ENCODE results near the gene GASK1A.

Gene GASK1A

GRCh38 chr3:43014956-43015355 is 35.8 kb downstream of the GASK1A start:
- DNase-seq (ENCODE audit: low read depth), result no peak

- no peak for DNase-seq (ENCODE audit: low read depth)
Measured at GRCh38 chr3:43015572-43015971, 36.5 kb downstream of the GASK1A start.

DNA sequence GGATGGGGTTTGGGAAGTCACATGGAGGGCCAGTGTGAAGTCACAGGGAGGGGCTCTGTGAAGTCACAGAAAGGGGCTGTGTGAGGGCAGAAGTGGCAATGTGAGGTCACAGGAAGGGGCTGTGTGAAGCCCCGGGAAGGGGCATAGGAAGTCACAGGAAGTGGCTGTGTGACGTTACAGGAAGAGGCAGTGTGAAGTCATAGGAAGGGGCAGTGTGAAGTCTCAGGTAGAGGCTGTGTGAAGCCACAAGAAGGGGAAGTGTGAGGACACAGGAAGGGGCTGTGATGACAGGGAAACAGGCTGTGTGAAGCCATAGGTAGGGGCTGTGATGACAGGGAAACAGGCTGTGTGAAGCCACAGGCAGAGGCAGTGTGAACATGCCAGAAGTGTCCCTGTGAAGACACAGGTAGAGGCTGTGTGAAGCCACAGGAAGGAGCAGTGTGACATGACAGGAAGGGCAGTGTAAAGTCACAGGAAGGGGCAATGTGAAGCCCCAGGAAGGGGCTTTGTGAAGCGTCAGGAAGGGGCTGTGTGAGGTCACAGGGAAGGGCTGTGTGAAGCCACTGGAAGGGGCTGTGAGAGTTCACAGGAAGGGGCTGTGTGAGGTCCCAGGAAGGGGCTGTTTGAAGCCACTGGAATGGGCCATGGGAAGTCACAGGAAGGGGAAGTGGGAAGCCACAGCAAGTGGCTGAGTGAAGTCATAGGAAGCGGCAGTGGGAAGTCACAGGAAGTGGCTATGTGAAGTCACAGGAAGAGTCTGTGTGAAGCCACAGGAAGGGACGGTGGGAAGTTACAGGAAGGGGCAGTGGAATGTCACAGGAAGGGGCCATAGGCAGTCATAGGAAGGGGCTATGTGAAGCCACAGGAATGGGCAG is 37.1 kb downstream of the GASK1A start:
- DNase-seq (ENCODE audit: low read depth), result no peak

GRCh38 chr3:43017004-43017403 is 37.9 kb downstream of the GASK1A start:
- no peak for DNase-seq (ENCODE audit: low read depth)

DNA sequence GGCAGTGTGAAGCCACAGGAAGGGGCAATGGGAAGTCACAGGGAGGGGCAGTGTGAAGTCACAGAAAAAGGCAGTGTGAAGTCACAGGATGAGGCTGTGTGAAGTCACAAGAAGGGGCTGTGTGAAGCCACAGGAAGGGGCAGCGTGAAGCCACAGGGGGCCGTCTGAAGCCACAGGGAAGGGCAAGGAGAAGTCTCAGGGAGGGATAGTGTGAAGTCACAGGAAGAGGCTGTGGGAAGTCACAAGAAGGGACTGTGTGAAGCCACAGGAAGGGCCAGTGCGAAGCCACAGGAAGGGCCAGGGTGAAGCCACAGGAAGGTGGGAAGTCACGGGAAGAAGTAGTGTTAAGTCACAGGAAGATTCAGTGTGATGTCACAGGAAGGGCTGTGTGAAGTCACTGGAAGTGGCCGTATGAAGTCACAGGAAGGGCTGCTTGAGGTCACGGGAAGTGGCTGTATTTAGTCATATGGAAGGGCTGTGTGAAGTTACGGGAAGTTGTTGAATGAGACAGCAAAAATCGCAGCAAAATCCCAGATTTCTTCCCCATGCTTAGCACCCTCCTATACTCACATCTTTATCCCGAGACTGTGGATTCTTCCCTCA is 38.6 kb downstream of the GASK1A start:
- no peak for DNase-seq (ENCODE audit: low read depth)

DNA sequence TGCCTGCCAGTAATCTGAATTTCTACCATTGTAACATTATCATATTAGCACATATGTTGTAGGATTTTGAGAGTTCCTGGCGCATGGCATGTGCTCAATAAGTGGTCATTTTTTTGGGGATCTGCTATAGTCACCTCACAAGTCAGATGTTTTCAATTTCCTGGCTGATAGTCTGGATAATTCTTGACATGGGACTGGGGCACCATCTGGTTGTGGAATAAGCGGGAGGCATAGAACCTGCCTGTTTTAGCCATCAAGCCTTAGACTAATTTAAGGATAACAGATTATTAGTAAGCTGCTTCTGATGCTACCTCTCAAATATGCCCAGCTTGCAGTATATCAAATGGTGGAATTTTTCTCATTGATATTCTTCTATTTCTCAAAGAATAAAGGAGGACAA is 39.1 kb downstream of the GASK1A start:
- no peak for DNase-seq (ENCODE audit: low read depth)

- DNase-seq (ENCODE audit: low read depth), result no peak
Measured at GRCh38 chr3:43019006-43019809, 40.1 kb downstream of the GASK1A start.

- DNase-seq (ENCODE audit: low read depth), result no peak
Measured at GRCh38 chr3:43019826-43020225, 40.7 kb downstream of the GASK1A start.

DNA sequence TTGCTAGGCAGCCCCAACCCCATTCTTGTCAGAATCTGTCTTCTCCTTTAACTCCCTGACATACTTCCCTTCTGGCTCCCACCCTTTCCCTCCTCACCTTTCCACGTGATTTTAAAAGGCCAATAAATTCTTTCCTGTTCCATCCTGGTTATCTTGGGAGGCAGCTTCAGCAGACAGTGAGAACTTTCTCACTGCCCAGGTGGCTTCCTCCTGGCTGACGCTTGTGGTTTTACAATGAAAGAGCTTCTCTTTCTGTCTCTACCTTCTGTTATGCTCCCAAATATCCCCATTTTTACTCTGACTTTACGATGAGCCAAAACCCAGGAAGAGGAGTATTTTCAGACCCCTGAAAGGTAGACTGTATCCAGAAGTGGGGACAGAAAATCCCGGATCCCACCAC is 42.1 kb downstream of the GASK1A start:
- no peak for DNase-seq (ENCODE audit: low read depth)

GRCh38 chr3:43022121-43022520 is 43.0 kb downstream of the GASK1A start:
- DNase-seq (ENCODE audit: low read depth), result no peak

- DNase-seq (ENCODE audit: low read depth), result no peak
Measured at GRCh38 chr3:43023066-43023465, 44.0 kb downstream of the GASK1A start.

DNA sequence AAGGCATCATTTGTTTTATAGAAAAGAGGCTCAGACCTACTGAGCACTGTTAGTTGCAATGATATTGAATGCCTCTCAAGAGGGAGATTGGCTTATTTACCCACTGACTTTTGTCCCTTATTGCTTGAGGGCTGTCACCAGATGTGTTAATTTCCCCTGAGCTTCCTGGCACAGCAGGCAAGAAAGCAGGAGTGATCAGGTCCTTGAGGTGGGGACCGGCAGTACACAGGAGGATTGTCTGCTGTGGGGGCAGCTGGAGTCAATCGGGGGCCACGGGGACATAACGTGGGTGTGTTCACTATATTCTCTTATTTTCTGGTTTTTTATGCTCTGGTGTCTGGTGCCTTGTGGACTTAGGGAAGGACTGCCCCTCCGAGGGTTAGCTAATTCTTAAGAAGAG is 44.6 kb downstream of the GASK1A start:
- DNase-seq (ENCODE audit: low read depth), result no peak

GRCh38 chr3:43024181-43024885 is 45.2 kb downstream of the GASK1A start:
- no peak for DNase-seq (ENCODE audit: low read depth)

GRCh38 chr3:43025423-43025822 is 46.3 kb downstream of the GASK1A start:
- DNase-seq (ENCODE audit: low read depth), result no peak

DNA sequence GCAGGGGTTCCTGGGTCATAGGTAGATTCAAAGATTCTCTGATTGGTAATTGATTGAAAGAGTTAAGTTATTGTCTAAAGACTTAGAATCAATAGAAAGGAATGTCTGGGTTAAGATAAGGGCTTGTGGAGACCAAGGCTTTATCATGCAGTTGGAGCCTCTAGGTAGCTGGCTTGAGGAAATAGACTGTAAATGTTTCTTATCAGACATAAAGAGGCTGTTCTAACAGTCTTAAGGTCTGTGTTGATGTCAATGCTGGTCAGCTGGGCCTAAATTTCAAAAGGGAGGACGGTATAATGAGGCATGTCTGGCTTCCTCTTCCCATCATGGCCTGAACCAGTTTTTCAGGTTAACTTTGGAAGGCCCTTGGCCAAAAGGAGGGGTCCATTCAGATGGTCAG is 48.9 kb downstream of the GASK1A start:
- DNase-seq (ENCODE audit: low read depth), result no peak

GRCh38 chr3:43028678-43029490 is 49.8 kb downstream of the GASK1A start:
- DNase-seq (ENCODE audit: low read depth), result no peak

DNA sequence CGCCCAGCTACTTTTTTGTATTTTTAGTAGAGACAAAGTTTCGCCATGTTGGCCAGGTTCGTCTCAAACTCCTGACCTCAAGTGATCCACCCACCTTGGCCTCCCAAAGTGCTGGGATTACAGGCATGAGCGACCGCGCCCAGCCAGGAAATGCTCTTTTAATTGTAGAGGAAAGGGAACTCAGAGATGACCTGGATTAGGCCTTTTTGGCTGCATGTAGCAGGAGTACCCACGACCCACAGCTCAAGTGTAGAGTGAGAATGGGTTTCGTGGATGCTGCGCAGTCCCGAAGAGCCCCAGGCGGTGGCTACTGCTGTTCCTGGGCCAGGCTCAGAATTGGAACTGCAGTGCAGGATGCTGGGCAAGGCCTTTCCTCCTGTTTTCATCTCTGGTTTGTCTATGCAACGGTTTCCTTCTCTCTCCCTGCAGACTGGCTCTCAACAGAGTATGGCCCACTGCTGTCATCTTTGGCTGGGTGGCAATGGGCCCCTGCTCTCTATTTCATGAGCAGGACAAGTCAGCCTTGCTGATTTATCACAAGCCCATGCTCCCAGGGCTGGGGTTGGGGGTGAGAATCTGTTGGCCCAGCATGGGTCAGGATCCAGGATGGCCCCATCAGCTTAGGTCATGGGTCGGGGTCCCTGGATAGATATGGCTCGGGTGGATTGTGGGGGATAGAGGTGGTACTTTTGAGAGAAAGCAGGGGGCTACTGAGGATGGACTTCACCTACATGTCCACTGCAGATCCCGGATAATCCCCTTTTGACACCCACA is 51.2 kb downstream of the GASK1A start:
- DNase-seq (ENCODE audit: low read depth), result no peak

DNA sequence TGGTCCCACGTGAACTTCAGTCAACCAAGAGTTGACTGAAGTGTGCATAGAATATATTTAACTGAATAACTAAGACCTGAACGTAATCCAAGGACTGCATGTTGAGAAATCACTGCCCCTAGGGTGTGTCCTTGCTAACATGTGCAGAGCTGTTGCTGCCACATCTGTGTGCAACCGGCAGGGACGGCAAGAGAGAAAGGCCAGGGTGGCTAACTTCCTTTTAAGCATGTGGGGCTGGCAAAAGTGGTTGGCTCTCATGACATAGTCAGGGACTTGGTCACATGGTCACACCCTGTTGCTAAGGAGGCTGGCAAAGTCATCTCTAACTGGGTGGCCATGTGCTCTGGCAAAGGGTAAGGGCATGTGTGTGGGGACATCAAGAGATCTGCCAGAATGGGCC is 52.4 kb downstream of the GASK1A start:
- no peak for DNase-seq (ENCODE audit: low read depth)

GRCh38 chr3:43031889-43032545 is 52.9 kb downstream of the GASK1A start:
- no peak for DNase-seq (ENCODE audit: low read depth)

Measured in activated T-helper 1 cell treated with Interleukin-2 at 50 U/mL for 16 hours (primary cell).